Measurements from ENCODE around the gene RFC2.
"Not testable (repeated sequence)": the region's sequence is repeated elsewhere in the genome, so short reads cannot be mapped to it uniquely, and the experiment has no call there.

Gene RFC2

DNA sequence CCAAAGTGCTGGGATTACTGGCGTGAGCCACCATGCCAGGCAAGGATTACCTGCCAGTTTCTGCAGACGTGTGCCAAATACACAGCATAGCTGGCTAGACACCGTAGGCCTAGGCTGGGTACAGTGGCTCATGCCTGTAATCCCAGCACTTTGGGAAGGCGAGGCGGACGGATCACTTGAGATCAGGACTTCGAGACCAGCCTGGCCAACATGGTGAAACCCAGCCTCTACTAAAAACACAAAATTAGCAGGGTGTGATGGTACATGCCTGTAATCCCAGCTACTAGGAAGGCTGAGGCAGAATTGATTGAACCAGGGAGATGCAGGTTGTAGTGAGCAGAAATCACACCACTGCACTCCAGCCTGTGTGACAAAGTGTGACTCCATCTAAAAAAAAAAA, 868 bp downstream of the RFC2 start:
- DNase-seq (ENCODE audit: low read depth, low spot score): no peak
- no peak overlapping the region for H3K27ac ChIP-seq

GRCh38 chr7:74252893-74253292, 1.3 kb downstream of the RFC2 start:
- DNase-seq (ENCODE audit: low read depth, low spot score): no peak
- H3K27ac ChIP-seq: no peak overlapping the region

DNA sequence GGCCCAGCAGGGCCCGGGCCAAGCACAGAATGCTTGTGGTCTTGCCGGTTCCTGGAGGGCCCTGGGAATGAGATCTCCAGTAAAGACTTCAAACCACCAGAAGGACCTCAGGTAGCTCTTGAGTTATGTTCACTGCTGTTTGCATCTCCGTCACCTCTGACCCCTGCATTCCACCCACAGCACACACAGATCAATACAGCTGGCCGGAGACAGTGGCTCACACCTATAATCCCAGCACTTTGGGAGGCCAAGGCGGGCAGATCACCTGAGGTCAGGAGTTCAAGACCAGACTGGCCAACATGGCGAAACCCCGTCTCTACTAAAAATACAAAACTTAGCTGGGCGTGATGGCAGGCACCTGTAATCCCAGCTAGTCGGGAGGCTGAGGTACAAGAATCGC, 5.1 kb downstream of the RFC2 start:
- not testable (repeated sequence) for DNase-seq (ENCODE audit: low read depth, low spot score); H3K27ac ChIP-seq

- DNase-seq (ENCODE audit: low read depth, low spot score): no peak
- H3K27ac ChIP-seq: no peak overlapping the region
Measured at GRCh38 chr7:74248156-74248555, 6.0 kb downstream of the RFC2 start.

DNA sequence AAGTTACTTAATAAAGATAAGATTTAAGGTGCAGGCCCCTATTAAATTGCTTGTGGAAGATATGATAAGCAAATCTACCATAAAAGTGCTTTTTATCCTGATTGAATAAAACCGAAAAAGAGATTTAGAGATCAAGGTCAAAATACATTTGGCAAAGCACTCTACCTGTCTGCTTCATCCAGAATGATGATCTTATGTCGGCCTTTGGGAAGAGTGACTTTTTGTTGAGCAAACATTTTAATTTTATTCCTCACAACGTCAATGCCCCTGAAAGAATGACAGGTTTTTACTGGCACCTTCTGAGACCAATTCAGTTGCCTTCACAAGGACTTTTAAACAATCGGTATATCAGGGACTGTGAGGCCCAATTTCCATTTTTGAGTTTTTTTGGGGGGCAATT, 7.7 kb downstream of the RFC2 start:
- H3K27ac ChIP-seq: no peak overlapping the region
- no peak for DNase-seq (ENCODE audit: low read depth, low spot score)

GRCh38 chr7:74242122-74242443, 12.1 kb downstream of the RFC2 start:
- no peak overlapping the region for H3K27ac ChIP-seq
- DNase-seq (ENCODE audit: low read depth, low spot score): no peak

- DNase-seq (ENCODE audit: low read depth, low spot score): no peak
- no peak overlapping the region for H3K27ac ChIP-seq
Measured at GRCh38 chr7:74240482-74240881, 13.7 kb downstream of the RFC2 start.

GRCh38 chr7:74236284-74236683, 17.9 kb downstream of the RFC2 start:
- DNase-seq (ENCODE audit: low read depth, low spot score): no peak

GRCh38 chr7:74235518-74236268, 18.5 kb downstream of the RFC2 start:
- DNase-seq (ENCODE audit: low read depth, low spot score): no peak

More at GRCh38 chr7:74236284-74236683, 17.9 kb downstream of the RFC2 start:
- H3K27ac ChIP-seq: no peak overlapping the region

GRCh38 chr7:74233655-74234285, 20.4 kb downstream of the RFC2 start:
- DNase-seq (ENCODE audit: low read depth, low spot score): no peak

More at GRCh38 chr7:74235518-74236268, 18.5 kb downstream of the RFC2 start:
- H3K27ac ChIP-seq: no peak overlapping the region

DNA sequence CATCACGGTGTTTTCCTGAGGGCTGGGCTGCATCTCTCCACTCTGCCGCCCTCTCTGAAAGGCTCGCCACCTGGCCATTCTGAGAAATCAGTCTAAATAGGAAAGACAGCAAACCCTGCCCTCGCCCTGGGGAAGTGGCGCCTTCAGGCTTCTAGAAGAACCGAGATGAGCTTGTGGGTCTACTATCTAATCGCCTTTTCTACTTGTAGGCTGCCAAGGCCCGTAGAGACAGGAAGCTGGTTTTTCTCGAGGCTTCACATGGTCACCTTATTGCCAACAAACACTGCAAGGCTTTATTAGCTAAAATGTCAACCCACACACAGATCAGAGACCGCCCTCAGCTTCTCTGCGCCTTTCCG, 23.0 kb downstream of the RFC2 start:
- no peak for DNase-seq (ENCODE audit: low read depth, low spot score)
- H3K27ac ChIP-seq: no peak overlapping the region

More at GRCh38 chr7:74233655-74234285, 20.4 kb downstream of the RFC2 start:
- no peak overlapping the region for H3K27ac ChIP-seq

DNA sequence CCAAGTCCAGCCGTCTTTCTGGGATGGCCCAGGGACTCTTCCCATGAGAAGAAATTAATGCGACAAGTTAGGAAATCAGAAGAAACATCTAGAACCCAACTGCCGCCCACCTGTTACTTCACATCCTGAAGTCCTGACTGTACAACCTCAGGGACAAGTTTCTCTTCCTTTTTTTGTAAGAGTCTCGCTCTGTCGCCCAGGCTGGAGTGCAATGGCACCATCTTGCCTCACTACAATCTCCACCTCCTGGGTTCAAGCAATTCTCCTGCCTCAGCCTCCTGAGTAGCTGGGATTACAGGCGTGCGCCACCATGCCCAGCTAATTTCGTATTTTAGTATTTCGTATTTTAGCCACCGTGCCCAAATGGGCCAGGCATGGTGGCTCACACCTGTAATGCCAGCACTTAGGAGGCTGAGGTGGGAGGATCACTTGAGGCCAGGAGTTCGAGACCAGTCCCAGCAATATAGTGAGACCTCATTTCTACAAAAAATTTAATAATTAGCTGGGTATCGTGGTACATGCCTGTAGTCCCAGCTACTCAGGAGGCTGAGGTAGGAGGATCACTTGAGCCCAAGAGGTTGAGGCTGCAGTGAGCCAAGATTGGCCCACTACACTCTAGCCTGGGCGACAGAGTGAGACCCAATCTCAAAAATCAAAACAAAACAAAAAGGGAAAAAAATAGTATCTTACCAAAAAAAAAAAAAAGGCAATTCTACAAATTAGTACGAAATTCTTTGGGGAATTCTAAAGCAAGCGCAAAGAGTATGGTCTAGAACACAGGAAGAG, 23.6 kb downstream of the RFC2 start:
- no peak for DNase-seq (ENCODE audit: low read depth, low spot score)

GRCh38 chr7:74228951-74229900, 25.0 kb downstream of the RFC2 start:
- H3K27ac ChIP-seq: no peak overlapping the region
- DNase-seq (ENCODE audit: low read depth, low spot score): no peak

More for the DNA sequence above, 23.6 kb downstream of the RFC2 start:
- no peak overlapping the region for H3K27ac ChIP-seq

- no peak overlapping the region for H3K27ac ChIP-seq
- DNase-seq (ENCODE audit: low read depth, low spot score): no peak
Measured at GRCh38 chr7:74226633-74227032, 27.6 kb downstream of the RFC2 start.

GRCh38 chr7:74225400-74225799, 28.8 kb downstream of the RFC2 start:
- H3K27ac ChIP-seq: no peak overlapping the region
- no peak for DNase-seq (ENCODE audit: low read depth, low spot score)

- not testable (repeated sequence) for H3K27ac ChIP-seq; DNase-seq (ENCODE audit: low read depth, low spot score)
Measured at GRCh38 chr7:74224907-74225306, 29.3 kb downstream of the RFC2 start.

GRCh38 chr7:74224511-74224832, 29.7 kb downstream of the RFC2 start:
- no peak for DNase-seq (ENCODE audit: low read depth, low spot score)
- no peak overlapping the region for H3K27ac ChIP-seq

- no peak for DNase-seq (ENCODE audit: low read depth, low spot score)
- H3K27ac ChIP-seq: no peak overlapping the region
Measured at GRCh38 chr7:74223711-74224510, 30.3 kb downstream of the RFC2 start.

DNA sequence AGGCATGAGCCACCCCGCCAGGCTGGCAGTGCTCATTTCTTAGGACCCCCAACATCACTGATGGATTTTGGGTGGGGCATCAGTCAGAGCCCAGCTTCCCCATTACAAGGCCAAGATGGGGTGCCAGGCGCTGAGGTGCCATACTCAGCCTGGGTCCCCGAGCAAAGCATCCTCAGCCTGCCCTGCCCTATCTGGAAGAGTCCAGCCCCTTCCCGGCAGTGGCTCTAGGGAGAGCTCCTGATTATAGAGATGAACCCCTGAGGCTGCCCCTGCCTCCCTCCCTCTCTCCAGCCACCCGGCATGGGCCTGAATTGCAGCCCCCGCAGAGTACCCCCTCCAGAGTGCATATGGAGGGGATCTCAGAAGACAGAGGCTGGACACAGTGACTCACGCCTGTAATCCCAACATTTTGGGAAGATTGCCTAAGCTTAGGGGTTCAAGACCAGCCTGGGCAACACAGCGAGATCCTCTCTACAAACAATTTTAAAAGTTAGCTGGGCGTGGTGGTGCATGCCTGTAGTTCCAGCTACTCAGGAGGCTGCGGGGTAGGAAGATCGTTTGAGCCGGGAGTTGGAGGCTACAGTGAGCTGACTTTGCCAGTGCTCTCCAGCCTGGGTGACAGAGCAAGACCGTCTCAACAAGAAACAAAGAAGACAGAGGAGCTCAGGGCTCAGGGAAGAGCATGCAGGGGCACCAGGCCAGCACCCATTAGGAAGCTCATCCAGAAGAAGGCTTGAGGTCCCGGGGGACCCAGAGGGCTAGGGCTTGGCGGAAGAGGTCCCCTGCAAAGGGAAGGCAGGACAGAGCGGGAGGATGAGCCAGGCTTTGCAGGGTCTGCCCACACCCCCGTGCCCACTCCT, 31.1 kb downstream of the RFC2 start:
- no peak overlapping the region for H3K27ac ChIP-seq
- DNase-seq (ENCODE audit: low read depth, low spot score): no peak

All from epithelial cell of prostate (primary cell).